ENCODE data around the gene ZDHHC23.

Gene ZDHHC23

DNA sequence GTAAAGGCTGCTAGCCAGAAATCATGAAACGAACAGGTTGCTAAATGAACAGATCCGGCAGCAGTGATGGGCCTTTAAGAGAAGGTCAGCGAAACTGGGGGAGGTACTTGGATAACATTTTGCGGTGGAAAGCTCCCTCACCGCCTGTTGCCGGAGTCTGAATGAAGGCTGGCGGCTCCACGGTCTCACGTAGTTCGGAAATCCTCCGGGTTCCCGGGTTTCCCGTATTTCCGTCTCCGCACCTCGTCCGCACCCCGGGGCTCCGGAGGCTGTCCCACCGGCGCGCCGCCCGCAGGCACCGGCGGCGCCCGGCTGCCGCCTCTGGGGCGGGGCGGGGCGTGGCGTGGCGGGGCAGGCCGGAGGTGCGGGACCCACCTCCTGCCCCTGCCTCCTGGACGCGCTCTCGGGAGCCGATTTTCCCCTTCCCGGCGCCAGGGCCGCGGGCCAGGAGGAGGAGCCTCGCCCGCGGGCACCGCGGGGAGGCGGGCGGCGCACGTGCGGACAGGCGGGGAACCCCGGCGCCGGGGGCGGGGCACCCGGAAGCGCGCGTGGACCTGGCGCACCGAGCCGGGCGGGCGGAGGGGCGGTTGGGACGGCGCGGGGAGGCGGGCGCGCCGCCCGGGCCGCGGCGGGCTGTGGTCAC lies at the start of gene ZDHHC23:
TSS of gene ZDHHC23 (plus strand) at position 642 of the 643 bp plus-strand sequence. CDS start 790 bp downstream, outside the sequence.
- DNase-seq = peak; percentile 69

DNA sequence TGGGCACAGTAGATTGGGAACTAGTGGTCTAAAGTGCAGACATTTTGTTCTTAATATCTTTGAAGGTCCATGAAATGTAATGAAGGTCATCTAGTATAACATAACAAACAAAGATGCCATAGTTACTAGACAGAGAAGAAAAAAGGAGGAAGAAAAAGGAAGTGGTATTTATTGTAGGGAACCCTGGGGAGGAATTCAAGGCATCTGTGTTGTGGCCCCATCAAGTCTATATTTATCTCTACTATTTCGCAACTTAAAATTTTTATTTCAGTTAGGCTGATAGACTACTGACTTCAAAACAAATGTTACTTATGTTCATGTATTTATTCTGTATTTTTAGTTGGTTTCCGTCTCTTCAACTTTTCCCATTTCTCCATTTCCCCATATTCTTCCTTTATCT lies 48.9 kb upstream of the ZDHHC23 start:
- no peak for DNase-seq

GRCh38 chr3:113906568-113907140 lies 41.2 kb upstream of the ZDHHC23 start:
- no peak for DNase-seq

GRCh38 chr3:113908133-113908532 lies 39.7 kb upstream of the ZDHHC23 start:
- no peak for DNase-seq

- no peak for DNase-seq
Measured at GRCh38 chr3:113910966-113911365, 36.8 kb upstream of the ZDHHC23 start.

DNA sequence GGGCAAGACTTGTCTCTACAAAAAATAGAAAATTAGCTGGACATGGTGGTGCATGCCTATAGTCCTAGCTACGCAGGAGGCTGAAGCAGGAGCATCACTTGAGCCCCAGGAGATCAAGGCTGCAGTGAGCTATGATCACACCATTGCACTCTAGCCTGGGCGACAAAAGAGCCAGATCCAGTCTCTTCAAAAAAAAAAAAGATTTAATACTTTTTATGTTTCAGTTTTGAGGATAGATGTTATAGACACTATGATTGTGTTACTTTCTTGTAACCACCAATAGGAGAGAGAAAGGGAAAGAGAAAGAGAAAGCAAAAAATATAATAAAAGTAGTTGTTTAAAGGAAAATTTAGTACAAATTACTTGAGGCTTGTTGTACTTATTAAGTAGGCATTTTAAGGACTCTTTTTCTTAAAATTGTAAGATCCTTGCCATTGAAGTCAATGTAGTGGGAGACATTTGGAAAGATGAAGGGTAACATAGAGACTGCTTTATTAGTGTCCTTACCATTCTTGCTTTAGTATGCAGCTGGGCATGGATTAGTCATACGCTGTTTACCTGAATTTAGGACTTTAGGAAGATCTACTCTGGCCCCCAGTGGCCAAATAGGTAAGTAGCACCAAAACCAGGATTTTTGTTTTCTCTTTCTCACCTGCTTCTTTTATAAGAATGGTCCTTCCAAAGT lies 35.1 kb upstream of the ZDHHC23 start:
- DNase-seq = peak; percentile 5 to 25

GRCh38 chr3:113914646-113915045 lies 33.2 kb upstream of the ZDHHC23 start:
- no peak for DNase-seq

DNA sequence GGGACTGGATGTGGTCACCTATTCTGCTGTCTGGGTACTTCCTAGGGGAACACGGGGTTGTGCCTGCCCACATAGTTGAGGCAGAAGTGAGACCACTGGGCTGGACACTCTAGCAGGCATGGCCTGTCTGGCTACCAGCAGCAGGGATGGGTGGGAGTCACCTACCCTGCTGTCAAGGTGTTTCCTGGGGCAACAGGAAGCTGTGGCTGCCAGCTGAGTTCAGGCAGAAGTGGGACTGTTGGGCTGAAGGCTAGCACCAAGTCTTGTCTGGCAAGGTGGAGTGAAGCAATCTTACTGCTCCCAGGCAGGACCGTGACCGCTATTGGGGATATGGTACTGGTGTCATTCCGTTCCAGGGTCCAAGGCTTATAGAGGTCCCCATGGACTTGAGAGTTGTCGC lies 20.3 kb upstream of the ZDHHC23 start:
- DNase-seq = no peak

- DNase-seq = no peak
Measured at GRCh38 chr3:113946831-113947230, 982 bp upstream of the ZDHHC23 start.

DNA sequence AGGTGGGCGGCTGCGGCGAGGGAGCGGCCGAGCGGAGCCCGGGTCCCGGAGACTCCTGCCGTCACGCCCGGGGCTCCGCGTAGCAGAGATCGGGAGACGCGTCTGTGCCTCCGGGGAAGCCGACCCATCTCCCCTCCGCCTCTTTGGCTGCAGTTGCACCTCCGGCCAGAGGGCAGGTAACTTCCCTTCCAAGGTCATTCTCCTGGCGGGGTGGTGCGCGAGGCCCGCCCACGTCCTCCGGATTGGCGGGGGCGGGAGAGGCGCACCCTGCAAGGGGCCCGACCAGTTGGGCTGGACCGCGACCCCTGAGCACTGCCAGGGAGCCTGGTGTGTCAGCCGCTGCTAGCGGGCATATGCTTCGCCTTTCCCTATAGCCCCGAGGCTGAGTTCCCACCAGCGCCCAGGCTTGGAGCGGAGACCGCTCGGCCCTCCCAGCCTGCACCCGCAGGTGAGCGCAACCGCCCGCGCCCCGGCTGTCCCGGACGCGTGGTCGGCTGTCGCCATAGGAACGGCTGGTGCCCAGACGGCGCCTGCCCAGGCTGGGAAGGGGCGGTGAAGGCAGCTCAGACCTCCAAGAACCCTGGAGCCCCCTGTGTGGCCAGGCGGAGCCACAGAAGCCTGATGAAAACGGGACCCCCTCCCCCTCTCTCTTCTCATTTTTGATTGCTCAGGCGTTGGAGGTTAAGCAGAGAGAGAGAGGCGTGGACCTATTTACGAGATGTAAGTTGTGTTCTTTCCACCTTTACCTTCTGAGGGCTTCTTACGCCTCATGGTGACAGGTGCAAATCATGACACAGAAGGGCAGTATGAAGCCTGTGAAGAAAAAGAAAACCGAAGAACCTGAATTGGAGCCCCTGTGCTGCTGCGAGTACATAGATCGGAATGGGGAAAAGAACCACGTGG lies 453 bp downstream of the ZDHHC23 start:
- peak; percentile 31 to 48 for DNase-seq

DNA sequence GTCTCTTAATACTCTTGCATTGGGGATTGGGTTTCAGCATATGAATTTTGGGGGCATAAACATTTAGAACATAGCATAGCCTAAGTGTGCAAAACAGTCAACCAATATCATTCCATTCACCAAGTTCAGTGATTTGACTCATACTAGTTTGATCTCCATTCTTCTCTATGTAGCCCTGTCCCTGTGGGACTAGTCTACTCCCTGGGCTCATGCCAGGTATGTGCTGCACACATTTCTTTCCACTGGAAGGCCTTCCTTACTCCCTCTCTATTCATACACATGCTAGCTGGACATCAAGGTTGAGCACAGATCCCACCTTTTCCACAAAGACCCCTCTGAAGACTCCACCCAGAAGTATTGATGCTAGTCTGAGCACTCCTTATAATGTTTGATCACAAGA lies 5.1 kb downstream of the ZDHHC23 start:
- no peak for DNase-seq

- DNase-seq = no peak
Measured at GRCh38 chr3:113953677-113954076, 5.9 kb downstream of the ZDHHC23 start.

DNA sequence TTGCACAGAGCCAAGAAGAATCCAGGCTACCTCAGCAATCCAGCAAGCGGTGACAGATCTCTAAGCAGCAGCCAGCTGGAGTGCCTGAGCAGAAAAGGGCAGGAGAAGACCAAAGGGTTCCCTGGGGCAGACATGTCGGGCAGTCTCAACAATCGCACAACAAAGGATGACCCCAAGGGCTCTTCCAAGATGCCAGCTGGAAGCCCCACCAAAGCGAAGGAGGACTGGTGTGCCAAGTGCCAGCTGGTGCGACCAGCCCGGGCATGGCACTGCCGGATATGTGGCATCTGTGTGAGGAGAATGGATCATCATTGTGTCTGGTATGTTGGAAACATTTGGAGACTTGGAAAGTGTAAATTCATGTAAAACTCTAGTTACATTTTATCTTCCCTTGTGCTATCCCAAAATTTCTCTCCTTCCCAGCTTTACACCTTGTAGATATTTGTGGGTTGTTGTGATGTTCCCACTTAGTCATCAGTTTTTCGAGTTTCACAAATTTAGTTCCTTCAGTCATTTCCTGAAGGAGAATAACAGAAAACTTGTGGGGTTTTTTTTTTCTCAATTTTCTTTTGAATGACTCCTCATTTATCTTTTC lies 6.4 kb downstream of the ZDHHC23 start:
- DNase-seq = no peak

DNA sequence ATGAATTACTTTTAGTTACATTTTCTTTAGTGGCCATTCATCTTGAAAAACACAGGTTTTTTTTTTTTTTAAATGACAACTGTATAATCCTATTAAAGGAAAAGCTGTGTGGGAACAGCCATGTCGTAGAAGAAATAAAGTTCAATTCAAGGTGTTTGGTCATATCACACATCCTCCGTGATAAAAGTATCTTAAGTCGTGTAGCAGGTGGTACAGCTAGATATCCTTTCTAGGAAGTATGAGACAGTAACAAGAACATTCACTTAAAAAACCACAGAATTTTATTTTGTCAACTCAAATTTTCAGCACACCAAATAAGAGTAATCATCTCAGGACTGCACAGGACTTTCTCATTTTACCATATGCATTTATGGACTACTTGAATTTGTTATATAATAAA lies 16.1 kb downstream of the ZDHHC23 start:
- no peak for DNase-seq

DNA sequence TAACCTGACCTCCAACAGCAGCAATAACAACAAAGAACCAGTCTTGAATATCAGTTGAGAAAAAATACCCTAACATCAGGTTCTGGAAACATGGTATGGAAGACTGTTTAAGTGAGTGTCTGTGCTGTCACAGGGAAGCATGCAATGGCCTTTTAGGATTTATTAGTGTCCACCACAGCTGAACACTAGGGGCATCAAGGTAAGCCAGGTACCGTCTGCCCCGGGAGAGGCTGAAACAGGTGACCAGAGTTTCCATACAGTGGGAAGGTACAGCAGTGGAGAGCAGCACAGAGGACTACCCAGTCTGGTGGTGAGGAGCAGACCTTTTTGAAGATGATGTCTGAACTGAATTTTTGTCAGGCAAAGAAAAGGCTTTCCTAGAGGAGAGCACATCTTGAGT lies 18.4 kb downstream of the ZDHHC23 start:
- no peak for DNase-seq

GRCh38 chr3:113968986-113969385 lies 21.2 kb downstream of the ZDHHC23 start:
- no peak for DNase-seq

DNA sequence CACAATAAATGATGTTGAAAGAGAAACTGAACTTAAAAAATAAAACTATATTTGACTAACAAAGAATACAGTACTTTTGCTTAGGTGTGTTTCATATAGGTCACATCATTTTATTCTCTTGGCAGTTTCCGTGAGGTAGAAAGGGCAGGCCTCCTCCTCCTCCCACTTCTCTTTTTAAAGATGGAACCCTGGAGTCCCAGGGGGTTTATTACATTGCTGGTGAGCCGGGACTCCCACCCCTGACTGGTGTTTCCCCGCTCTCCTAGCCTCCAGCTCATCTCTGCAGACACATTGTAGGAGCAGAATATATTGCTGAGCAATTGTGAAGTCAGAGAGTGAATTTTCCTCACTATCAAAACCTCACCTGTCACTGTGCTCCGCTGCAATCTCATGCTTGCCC lies 30.0 kb downstream of the ZDHHC23 start:
- no peak for DNase-seq

GRCh38 chr3:113979916-113980315 lies 32.1 kb downstream of the ZDHHC23 start:
- no peak for DNase-seq

- DNase-seq = no peak
Measured at GRCh38 chr3:113981803-113982202, 34.0 kb downstream of the ZDHHC23 start.

DNA sequence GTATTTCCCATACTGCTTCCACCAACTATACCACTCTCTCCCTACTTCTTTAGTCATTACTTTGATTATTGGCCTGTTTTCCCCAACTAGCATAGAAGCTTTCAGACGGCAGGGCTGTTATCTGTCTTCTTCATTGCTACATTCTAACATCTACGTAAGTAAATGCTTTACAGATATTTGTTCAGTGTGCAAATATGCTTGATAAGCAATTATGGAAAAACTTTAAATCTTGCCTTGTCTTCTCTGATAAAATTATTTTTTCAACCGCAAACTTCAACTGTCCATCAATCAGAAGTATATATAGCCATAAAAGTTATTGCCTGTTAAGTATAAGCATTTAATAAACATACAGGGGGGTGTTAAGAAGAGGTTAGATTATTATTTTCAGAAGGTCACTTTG lies 35.7 kb downstream of the ZDHHC23 start:
- DNase-seq = no peak

DNA sequence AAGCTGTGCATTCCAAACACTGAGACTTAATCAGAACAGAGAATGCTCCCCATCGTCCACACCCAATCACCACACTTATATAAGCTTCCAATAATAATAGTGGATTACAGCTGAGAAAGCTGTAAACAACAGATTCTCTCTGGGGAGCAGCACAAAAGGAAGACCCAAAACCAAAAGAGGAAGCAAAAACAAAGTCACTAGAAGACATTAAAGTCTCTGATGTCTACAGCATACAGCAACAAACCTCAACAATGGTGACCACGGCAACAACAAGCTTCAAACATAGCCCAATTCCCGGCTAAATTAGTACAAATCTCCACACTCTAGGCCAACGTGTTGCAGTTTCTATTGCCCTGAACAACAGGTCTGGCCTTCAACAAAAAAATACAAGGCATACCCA lies 37.7 kb downstream of the ZDHHC23 start:
- DNase-seq = no peak

DNA sequence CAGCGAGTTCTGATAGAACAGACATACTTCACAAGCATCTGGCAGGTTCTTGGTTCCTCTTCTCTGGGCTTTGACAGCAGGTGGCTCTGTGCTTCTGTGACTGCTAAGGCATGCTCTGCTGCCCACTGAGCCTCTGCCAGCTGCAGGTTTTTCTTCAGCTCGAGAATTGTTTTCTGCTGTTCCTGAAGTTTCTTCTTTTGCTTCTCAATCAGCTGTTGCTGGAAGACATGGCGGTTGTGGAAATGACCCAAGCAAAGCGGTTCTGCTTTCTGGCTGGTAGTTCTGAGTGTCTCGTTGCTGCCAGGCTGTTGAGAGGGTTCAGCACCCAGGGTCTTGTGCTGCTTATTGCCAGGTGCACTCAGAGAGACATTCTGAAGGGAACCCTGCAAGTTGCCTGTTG lies 57.7 kb downstream of the ZDHHC23 start:
- no peak for DNase-seq
